Neural progenitor cell (in vitro differentiated cells): ENCODE measurements around the gene HDAC4. TPM values are rescaled to one million over a fixed set of nuclear protein-coding genes. Genes with fewer than 3 reads are reported as not detected.

ENCODE experiments used
- DNase-seq: peaks from one replicate; pipeline ENCODE4 v3.0.0-alpha.2; 2016; ENCODE audit warnings: low spot score
- H2AFZ ChIP-seq: fragments of 200-600 bp; sonication (generic); replicated peaks from 2 replicates; pipeline ENCODE4 v1.6.1; 2016; ENCODE audit warnings: antibody characterized with exemption
- H3F3A ChIP-seq: fragments of 200-600 bp; sonication (generic); 2 replicates; pipeline ENCODE4 v1.6.1; 2016; ENCODE audit warnings: antibody characterized with exemption, low read depth
- H3K27ac ChIP-seq: fragments of 200-600 bp; sonication (generic); 2 replicates; pipeline ENCODE4 v1.5.1; 2016; ENCODE audit warnings: mild to moderate bottlenecking
- H3K27me3 ChIP-seq: fragments of 200-600 bp; sonication (generic); 2 replicates; pipeline ENCODE4 v1.6.1; 2016; ENCODE audit warnings: mild to moderate bottlenecking, moderate library complexity
- H3K36me3 ChIP-seq: fragments of 200-600 bp; sonication (generic); 2 replicates; pipeline ENCODE4 v1.5.1; 2016
- H3K4me1 ChIP-seq: fragments of 200-600 bp; sonication (generic); 2 replicates; pipeline ENCODE4 v1.6.1; 2016; ENCODE audit warnings: mixed run types
- H3K4me2 ChIP-seq: fragments of 200-600 bp; sonication (generic); 2 replicates; pipeline ENCODE4 v1.6.1; 2016
- H3K4me3 ChIP-seq: fragments of 200-600 bp; sonication (generic); 2 replicates; pipeline ENCODE4 v1.5.1; 2016
- H3K79me2 ChIP-seq: fragments of 200-600 bp; sonication (generic); 2 replicates; pipeline ENCODE4 v1.6.1; 2016; ENCODE audit warnings: low read depth
- H3K9ac ChIP-seq: fragments of 200-600 bp; sonication (generic); 2 replicates; pipeline ENCODE4 v1.6.1; 2016
- H3K9me3 ChIP-seq: fragments of 200-600 bp; sonication (generic); 2 replicates; pipeline ENCODE4 v1.5.1; 2016; ENCODE audit warnings: low read depth
- H4K20me1 ChIP-seq: fragments of 200-600 bp; sonication (generic); 2 replicates; pipeline ENCODE4 v1.6.1; 2016; ENCODE audit warnings: low read depth
- H3K27ac Mint-ChIP-seq: 3 replicates; pipeline ENCODE4 v1.8.0; 2021; ENCODE audit warnings: mixed read lengths
- H3K27me3 Mint-ChIP-seq: 2 replicates; pipeline ENCODE4 v1.8.0; 2022; ENCODE audit warnings: low read depth, mild to moderate bottlenecking, inconsistent platforms, moderate library complexity, mixed read lengths; ENCODE audit not compliant: insufficient read depth
- H3K36me3 Mint-ChIP-seq: 3 replicates; pipeline ENCODE4 v1.8.0; 2021; ENCODE audit warnings: mixed read lengths
- H3K4me1 Mint-ChIP-seq: 3 replicates; pipeline ENCODE4 v1.8.0; 2021; ENCODE audit warnings: mixed read lengths
- H3K4me3 Mint-ChIP-seq: 3 replicates; pipeline ENCODE4 v1.8.0; 2021; ENCODE audit warnings: mild to moderate bottlenecking, moderate library complexity, mixed read lengths
- H3K9me3 Mint-ChIP-seq: 3 replicates; pipeline ENCODE4 v1.8.0; 2020; ENCODE audit warnings: mixed read lengths
- CTCF ChIP-seq: fragments of 200-600 bp; sonication (generic); IDR thresholded peaks from 2 replicates; pipeline ENCODE4 v1.5.1; 2017; ENCODE audit warnings: antibody characterized with exemption, mild to moderate bottlenecking
- EZH2 ChIP-seq: fragments of 200-600 bp; sonication (generic); IDR thresholded peaks from 2 replicates; pipeline ENCODE4 v1.6.1; 2017; ENCODE audit warnings: antibody characterized with exemption, mild to moderate bottlenecking, moderate library complexity
- EZH2phosphoT487 ChIP-seq: fragments of 200-600 bp; sonication (generic); IDR thresholded peaks from 2 replicates; pipeline ENCODE4 v1.6.1; 2017; ENCODE audit warnings: antibody characterized with exemption
- total RNA-seq: library from RNA; depleted of rRNA; stranded (reverse); fragments of >200 nt; gene quantifications from 2 replicates; pipeline ENCODE4 v1.2.3, GENCODE V29; 2015; ENCODE audit warnings: low replicate concordance

HDAC4 gene
- total RNA-seq, 1 donor from 2014 or later, result 36.0 TPM

GRCh38 chr2:239128706-239129105 is 272.1 kb downstream of the HDAC4 start:
- H3K4me1 Mint-ChIP-seq, result peaks cover 8% of the 10 kb centered on the region
- Histone ChIP-seq H3K9me3 (no peaks in the 10 kb centered on the region), H3K27ac (no peak overlapping the region), H3K9ac (no peak overlapping the region), H3F3A (peaks cover 8% of the 10 kb centered on the region), H3K4me2 (no peak overlapping the region), H2AFZ (no peak overlapping the region), H3K4me1 (no peaks in the 10 kb centered on the region), H4K20me1 (no peaks in the 10 kb centered on the region), H3K27me3 (no peaks in the 10 kb centered on the region), H3K4me3 (no peak overlapping the region), H3K36me3 (no peaks in the 10 kb centered on the region), H3K79me2 (no peaks in the 10 kb centered on the region)
- H3K9me3 Mint-ChIP-seq, result no peaks in the 10 kb centered on the region
- H3K27me3 Mint-ChIP-seq, result no peaks in the 10 kb centered on the region
- DNase-seq, result no peak
- H3K36me3 Mint-ChIP-seq, result peaks cover 28% of the 10 kb centered on the region
- no peak overlapping the region for H3K27ac Mint-ChIP-seq
- TF ChIP-seq CTCF, result no peak
- TF ChIP-seq EZH2phosphoT487, result no peak
- TF ChIP-seq EZH2, result no peak
- no peak overlapping the region for H3K4me3 Mint-ChIP-seq

DNA sequence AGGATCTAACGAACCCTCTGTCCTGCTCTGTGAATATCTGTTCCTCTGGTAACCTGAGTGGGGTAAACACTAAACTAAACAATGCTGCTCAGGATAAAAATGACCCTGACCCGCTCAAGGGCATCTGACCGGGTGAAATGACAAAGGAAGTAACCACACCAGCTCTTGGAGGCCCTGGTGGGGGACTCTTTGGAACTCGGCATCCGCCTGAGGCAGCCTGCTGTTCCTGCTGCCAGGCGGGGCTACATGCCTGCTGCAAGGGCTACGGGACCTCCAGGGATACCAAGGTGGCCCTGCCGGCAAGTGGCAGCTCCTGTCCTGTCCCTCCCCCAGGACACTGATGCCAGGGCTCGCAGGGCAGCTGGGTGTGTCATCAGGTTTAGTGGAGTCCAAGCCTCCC is 273.3 kb downstream of the HDAC4 start:
- no peak for TF ChIP-seq CTCF
- no peak for TF ChIP-seq EZH2phosphoT487
- TF ChIP-seq EZH2, result no peak
- H3K4me2 ChIP-seq, result no peak overlapping the region
- H3K79me2 ChIP-seq, result no peaks in the 10 kb centered on the region
- no peak overlapping the region for H3K4me3 ChIP-seq
- no peak overlapping the region for H3K9ac ChIP-seq
- Mint-ChIP-seq H3K4me1 (peaks cover 8% of the 10 kb centered on the region), H3K4me3 (no peak overlapping the region), H3K27ac (peak overlapping the region; percentile 18), H3K27me3 (no peaks in the 10 kb centered on the region), H3K9me3 (no peaks in the 10 kb centered on the region), H3K36me3 (peaks cover 19% of the 10 kb centered on the region)
- H4K20me1 ChIP-seq, result no peaks in the 10 kb centered on the region
- no peak overlapping the region for H2AFZ ChIP-seq
- no peak overlapping the region for H3K27ac ChIP-seq
- no peaks in the 10 kb centered on the region for H3K4me1 ChIP-seq
- H3K9me3 ChIP-seq, result no peaks in the 10 kb centered on the region
- H3K36me3 ChIP-seq, result no peaks in the 10 kb centered on the region
- H3F3A ChIP-seq, result peaks cover 8% of the 10 kb centered on the region
- no peak for DNase-seq
- H3K27me3 ChIP-seq, result no peaks in the 10 kb centered on the region

DNA sequence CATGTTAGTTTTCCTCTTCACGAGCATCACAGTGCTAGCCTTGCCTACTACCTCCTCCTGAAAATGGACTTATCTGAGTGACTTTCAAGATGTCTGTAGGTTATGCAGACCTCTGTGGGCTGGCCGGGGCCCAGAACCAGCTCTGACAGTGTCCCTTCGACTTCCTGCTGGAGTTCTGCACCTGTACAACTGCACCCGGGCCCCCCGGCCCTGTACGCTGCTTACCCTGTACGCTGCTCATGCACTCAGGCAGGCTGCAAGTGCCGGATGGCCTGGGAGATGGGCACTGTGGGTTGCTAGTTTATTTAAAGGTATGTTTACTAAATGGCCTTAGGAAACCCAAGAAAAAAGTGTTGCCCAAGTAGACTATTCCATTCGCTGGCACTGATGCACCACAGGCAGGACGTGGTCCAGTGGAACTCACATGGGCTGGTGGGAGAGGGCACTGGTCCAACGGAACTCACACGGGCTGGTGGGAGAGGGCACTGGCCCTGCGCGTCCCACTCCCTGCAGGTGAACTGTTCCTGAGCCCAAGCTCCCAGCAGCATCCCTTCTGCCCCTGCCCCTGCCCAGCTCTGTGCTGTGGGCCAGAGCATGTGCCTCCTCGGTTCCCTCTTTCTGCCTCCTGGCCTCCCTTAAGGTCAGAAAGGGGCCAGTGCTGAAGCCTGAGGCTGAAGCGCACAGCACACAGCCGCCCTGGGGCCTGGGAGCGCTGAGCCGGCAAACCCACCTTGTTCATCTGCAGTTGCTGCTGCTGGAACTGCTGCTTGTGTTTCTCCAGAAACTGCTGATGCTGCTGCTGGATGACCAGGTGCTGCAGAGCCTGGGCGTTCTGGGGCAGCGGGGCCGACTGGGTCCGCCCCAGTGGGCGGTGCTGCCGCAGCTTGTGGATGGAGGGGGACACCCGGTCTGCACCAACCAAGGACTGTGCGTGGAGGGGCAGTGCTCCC is 274.8 kb downstream of the HDAC4 start:
- H3K9me3 ChIP-seq, result no peaks in the 10 kb centered on the region
- peaks cover 19% of the 10 kb centered on the region for H3K36me3 Mint-ChIP-seq
- H3K4me1 ChIP-seq, result no peaks in the 10 kb centered on the region
- H3K4me3 ChIP-seq, result no peak overlapping the region
- TF ChIP-seq EZH2phosphoT487, result no peak
- no peak for TF ChIP-seq CTCF
- TF ChIP-seq EZH2, result no peak
- no peaks in the 10 kb centered on the region for H3K79me2 ChIP-seq
- no peak overlapping the region for H3K4me3 Mint-ChIP-seq
- H3K4me1 Mint-ChIP-seq, result peaks cover 8% of the 10 kb centered on the region
- no peaks in the 10 kb centered on the region for H3K27me3 ChIP-seq
- no peak for DNase-seq
- H3K36me3 ChIP-seq, result no peaks in the 10 kb centered on the region
- no peak overlapping the region for H3K27ac ChIP-seq
- H3K9me3 Mint-ChIP-seq, result no peaks in the 10 kb centered on the region
- H3K9ac ChIP-seq, result no peak overlapping the region
- H3K27me3 Mint-ChIP-seq, result no peaks in the 10 kb centered on the region
- no peak overlapping the region for H2AFZ ChIP-seq
- no peak overlapping the region for H3K27ac Mint-ChIP-seq
- H3F3A ChIP-seq, result peaks cover 8% of the 10 kb centered on the region
- no peak overlapping the region for H3K4me2 ChIP-seq
- H4K20me1 ChIP-seq, result no peaks in the 10 kb centered on the region
